ENCODE measurements around the gene ZKSCAN8.

The ZKSCAN8 gene

GRCh38 chr6:28139860-28140543, 1.7 kb upstream of the ZKSCAN8 start:
- peaks cover 16% of the 10 kb centered on the region for H3K4me1 ChIP-seq (ENCODE audit: insufficient read depth, poor library complexity, severe bottlenecking)
- no peak overlapping the region for H3K4me3 ChIP-seq (ENCODE audit: severe bottlenecking)
- H3K36me3 ChIP-seq (ENCODE audit: low read depth) = peaks cover 12% of the 10 kb centered on the region
- no peaks in the 10 kb centered on the region for H3K9me3 ChIP-seq (ENCODE audit: severe bottlenecking)
- no peak overlapping the region for H3K27ac ChIP-seq (ENCODE audit: poor library complexity, severe bottlenecking)
- H3K27me3 ChIP-seq (ENCODE audit: insufficient read depth, poor library complexity, severe bottlenecking) = no peaks in the 10 kb centered on the region
- ATAC-seq (ENCODE audit: low read depth) (no peak), DNase-seq (ENCODE audit: low spot score) (no peak)
- TF ChIP-seq CTCF (IDR thresholded peaks at IDR 0.05; ENCODE audit: poor library complexity, severe bottlenecking) = no peak

DNA sequence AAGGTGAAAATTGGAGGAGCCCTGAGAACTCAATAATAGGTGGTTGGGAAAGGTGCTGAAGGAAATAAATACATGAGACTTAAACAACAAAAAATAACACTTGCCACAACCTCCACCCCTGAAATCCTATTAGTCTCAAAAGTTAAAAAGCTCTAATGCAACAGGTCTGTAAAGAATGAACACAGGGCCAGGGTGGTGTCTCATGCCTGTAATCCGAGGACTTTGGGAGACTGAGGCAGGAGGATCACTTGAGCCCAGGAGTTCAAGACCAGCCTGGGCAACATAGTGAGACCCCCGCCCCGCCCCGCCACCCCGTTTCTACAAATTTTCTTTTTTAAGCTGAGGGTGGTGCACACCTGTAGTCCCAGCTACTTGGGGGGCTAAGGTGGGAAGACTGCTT, 1.1 kb upstream of the ZKSCAN8 start:
- no peak overlapping the region for H3K27ac ChIP-seq (ENCODE audit: poor library complexity, severe bottlenecking)
- H3K4me3 ChIP-seq (ENCODE audit: severe bottlenecking) = no peak overlapping the region
- no peaks in the 10 kb centered on the region for H3K27me3 ChIP-seq (ENCODE audit: insufficient read depth, poor library complexity, severe bottlenecking)
- H3K36me3 ChIP-seq (ENCODE audit: low read depth) = peaks cover 16% of the 10 kb centered on the region
- ATAC-seq (ENCODE audit: low read depth) = no peak
- no peak for TF ChIP-seq CTCF (IDR thresholded peaks at IDR 0.05; ENCODE audit: poor library complexity, severe bottlenecking)
- H3K9me3 ChIP-seq (ENCODE audit: severe bottlenecking) = no peaks in the 10 kb centered on the region
- peaks cover 12% of the 10 kb centered on the region for H3K4me1 ChIP-seq (ENCODE audit: insufficient read depth, poor library complexity, severe bottlenecking)
- DNase-seq (ENCODE audit: low spot score) = no peak

- DNase-seq (ENCODE audit: low spot score) (no peak), ATAC-seq (ENCODE audit: low read depth) (no peak)
- H3K27me3 ChIP-seq (ENCODE audit: insufficient read depth, poor library complexity, severe bottlenecking) = no peaks in the 10 kb centered on the region
- H3K27ac ChIP-seq (ENCODE audit: poor library complexity, severe bottlenecking) = peak overlapping the region; percentile 10
- no peaks in the 10 kb centered on the region for H3K9me3 ChIP-seq (ENCODE audit: severe bottlenecking)
- H3K4me1 ChIP-seq (ENCODE audit: insufficient read depth, poor library complexity, severe bottlenecking) = peaks cover 8% of the 10 kb centered on the region
- H3K36me3 ChIP-seq (ENCODE audit: low read depth) = peaks cover 34% of the 10 kb centered on the region
- TF ChIP-seq CTCF (IDR thresholded peaks at IDR 0.05; ENCODE audit: poor library complexity, severe bottlenecking) = no peak
- H3K4me3 ChIP-seq (ENCODE audit: severe bottlenecking) = peak overlapping the region; percentile 60
These were observed 763 bp downstream of the ZKSCAN8 start for GRCh38 chr6:28142446-28142845.

- H3K36me3 ChIP-seq (ENCODE audit: low read depth) = peaks cover 60% of the 10 kb centered on the region
- no peak for TF ChIP-seq CTCF (IDR thresholded peaks at IDR 0.05; ENCODE audit: poor library complexity, severe bottlenecking)
These were observed 3.5 kb downstream of the ZKSCAN8 start for GRCh38 chr6:28145231-28145630.

DNA sequence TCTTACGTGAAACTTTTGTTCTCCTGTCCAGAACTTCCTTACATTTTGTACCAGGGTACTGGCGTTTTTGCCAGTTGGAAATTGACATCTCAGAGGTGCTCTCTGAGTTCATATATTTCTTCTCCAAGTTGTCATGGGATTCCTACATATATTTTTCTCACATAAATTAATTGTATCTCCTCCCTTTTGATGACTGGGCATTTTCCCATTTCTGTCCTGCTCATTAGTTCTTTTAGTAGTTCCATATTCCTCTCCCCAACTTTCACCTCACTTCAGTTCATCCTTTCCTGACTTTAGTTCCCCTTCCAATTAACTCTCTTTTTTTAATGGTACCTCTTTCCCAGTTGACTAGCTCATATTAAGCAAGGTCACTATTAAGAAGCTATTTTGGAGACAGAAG, 10.8 kb downstream of the ZKSCAN8 start:
- no peak overlapping the region for H3K4me3 ChIP-seq (ENCODE audit: severe bottlenecking)
- no peak for TF ChIP-seq CTCF (IDR thresholded peaks at IDR 0.05; ENCODE audit: poor library complexity, severe bottlenecking)
- H3K36me3 ChIP-seq (ENCODE audit: low read depth) = peaks cover 91% of the 10 kb centered on the region
- no peak overlapping the region for H3K27ac ChIP-seq (ENCODE audit: poor library complexity, severe bottlenecking)
- no peaks in the 10 kb centered on the region for H3K9me3 ChIP-seq (ENCODE audit: severe bottlenecking)
- H3K4me1 ChIP-seq (ENCODE audit: insufficient read depth, poor library complexity, severe bottlenecking) = no peaks in the 10 kb centered on the region
- DNase-seq (ENCODE audit: low spot score) (no peak), ATAC-seq (ENCODE audit: low read depth) (no peak)
- H3K27me3 ChIP-seq (ENCODE audit: insufficient read depth, poor library complexity, severe bottlenecking) = no peaks in the 10 kb centered on the region

More at GRCh38 chr6:28145231-28145630, 3.5 kb downstream of the ZKSCAN8 start:
- Histone ChIP-seq H3K9me3 (ENCODE audit: severe bottlenecking) (no peaks in the 10 kb centered on the region), H3K27ac (ENCODE audit: poor library complexity, severe bottlenecking) (no peak overlapping the region), H3K4me1 (ENCODE audit: insufficient read depth, poor library complexity, severe bottlenecking) (peaks cover 6% of the 10 kb centered on the region), H3K27me3 (ENCODE audit: insufficient read depth, poor library complexity, severe bottlenecking) (no peaks in the 10 kb centered on the region), H3K4me3 (ENCODE audit: severe bottlenecking) (no peak overlapping the region)
- DNase-seq (ENCODE audit: low spot score) (no peak), ATAC-seq (ENCODE audit: low read depth) (no peak)
